Stimulated activated CD4-positive, alpha-beta T cell treated with anti-CD3 and anti-CD28 coated beads, Interleukin-2, amount 100 ng/mL, for 48 hours (primary cell): Measurements from ENCODE around the gene PTK6.
"Not testable (repeated sequence)": the region's sequence is repeated elsewhere in the genome, so short reads cannot be mapped to it uniquely, and the experiment has no call there.

Experiments used
- DNase-seq, 2 donors: peaks; one replicate each; pipeline ENCODE4 v3.0.0-alpha.2; 2020

PTK6 gene

GRCh38 chr20:63568986-63569949, 32.1 kb upstream of the PTK6 start:
- DNase-seq = no peak

- DNase-seq = no peak
Measured at GRCh38 chr20:63568170-63568981, 31.2 kb upstream of the PTK6 start.

- peak; percentile 39 to 47 for DNase-seq
Measured at GRCh38 chr20:63567386-63568169, 30.4 kb upstream of the PTK6 start.

- DNase-seq = no peak
Measured at GRCh38 chr20:63567136-63567385, 29.9 kb upstream of the PTK6 start.

GRCh38 chr20:63566395-63567135, 29.4 kb upstream of the PTK6 start:
- no peak for DNase-seq

- no peak for DNase-seq
Measured at GRCh38 chr20:63565699-63566335, 28.6 kb upstream of the PTK6 start.

GRCh38 chr20:63565021-63565698, 28.0 kb upstream of the PTK6 start:
- no peak for DNase-seq

- DNase-seq = no peak
Measured at GRCh38 chr20:63564036-63564810, 27.0 kb upstream of the PTK6 start.

GRCh38 chr20:63563225-63563935, 26.2 kb upstream of the PTK6 start:
- DNase-seq = no peak

GRCh38 chr20:63562461-63563224, 25.5 kb upstream of the PTK6 start:
- no peak for DNase-seq

GRCh38 chr20:63561624-63562396, 24.6 kb upstream of the PTK6 start:
- no peak for DNase-seq

- no peak for DNase-seq
Measured at GRCh38 chr20:63560856-63561609, 23.9 kb upstream of the PTK6 start.

GRCh38 chr20:63560333-63560805, 23.2 kb upstream of the PTK6 start:
- DNase-seq = no peak

- DNase-seq = not testable (repeated sequence)
Measured at GRCh38 chr20:63559485-63560332, 22.5 kb upstream of the PTK6 start.

GRCh38 chr20:63558804-63559484, 21.8 kb upstream of the PTK6 start:
- DNase-seq = no peak

GRCh38 chr20:63557481-63557891, 20.3 kb upstream of the PTK6 start:
- DNase-seq = no peak
